ENCODE data around the gene HABP2. TPM values are rescaled to one million over a fixed set of nuclear protein-coding genes. Genes with fewer than 3 reads are reported as not detected.

HABP2 gene
- total and polyA plus RNA-seq, 2 of the 4 experiments (the other 2 are of a cell fraction), result not detected

GRCh38 chr10:113557903-113558321 lies 5.1 kb downstream of the HABP2 start:
- Histone ChIP-seq H4K91ac (ENCODE audit: insufficient read depth, low read depth, low read length) (no peak overlapping the region), H2BK20ac (ENCODE audit: low read depth, low read length) (no peak overlapping the region), H4K5ac (ENCODE audit: low read depth, low read length) (no peak overlapping the region), H3K4me3 (ENCODE audit: insufficient read depth, low read depth, low read length) (no peak overlapping the region), H2BK120ac (ENCODE audit: low read depth, low read length) (no peak overlapping the region), H2AK9ac (replicated peaks; ENCODE audit: low read depth, low read length, poor library complexity) (no peak overlapping the region), H3K23ac (ENCODE audit: low read depth, low read length) (no peak overlapping the region), H3K4ac (ENCODE audit: low read depth, low read length) (no peak overlapping the region), H3K14ac (replicated peaks; ENCODE audit: low read depth, low read length) (no peak overlapping the region), H2AK5ac (ENCODE audit: low read depth, low read length) (no peak overlapping the region), H3K9ac (ENCODE audit: low read depth, low read length) (no peak overlapping the region), H3K27ac (ENCODE audit: insufficient read depth, low read length) (no peak overlapping the region), H3K79me1 (ENCODE audit: low read depth in 1 of 2, low read length in 2 of 2) (no peaks in the 10 kb centered on the region), H3K18ac (ENCODE audit: low read depth, low read length) (no peak overlapping the region), H2BK5ac (ENCODE audit: low read depth, low read length, poor library complexity, severe bottlenecking) (no peak overlapping the region), H4K8ac (ENCODE audit: low read depth in 2 of 2, low read length in 2 of 2) (no peak overlapping the region), H2AFZ (replicated peaks; ENCODE audit: low read length, poor library complexity) (peak overlapping the region; percentile 49), H2BK15ac (ENCODE audit: low read depth, low read length) (no peak overlapping the region), H3K36me3 (ENCODE audit: control insufficient read depth, insufficient read depth, low read length) (no peaks in the 10 kb centered on the region), H3K56ac (ENCODE audit: extremely low read depth, insufficient read depth, low read length) (no peak overlapping the region), H4K20me1 (ENCODE audit: insufficient read depth, low read length) (no peaks in the 10 kb centered on the region), H3K9me1 (ENCODE audit: insufficient read depth, low read length) (no peaks in the 10 kb centered on the region), H3K9me3 (ENCODE audit: control insufficient read depth, insufficient read depth, low read length) (no peaks in the 10 kb centered on the region), H3K4me1 (ENCODE audit: control insufficient read depth, insufficient read depth, low read length) (no peaks in the 10 kb centered on the region), H3K27me3 (ENCODE audit: control insufficient read depth, insufficient read depth, low read length) (peaks cover 6% of the 10 kb centered on the region; the same call in 1 of the 2 replicates), H3K4me2 (ENCODE audit: low read depth, low read length) (no peak overlapping the region; the same call in 1 of the 2 replicates)
- no peak for ATAC-seq (ENCODE audit: low read depth)
- intact Hi-C loops (cut with micrococcal nuclease), result no loop called here
- dilution Hi-C loops (cut with HindIII; ENCODE audit: low sequenced_read_pairs, unreplicated experiment), result no loop called here
- 17% methylated on average over 8 of the region's 9 CpGs; no CpG with 5 or more reads in 1 of the 2 experiments for WGBS, 2 experiments (ENCODE audit: extremely low coverage in 2 of 2, insufficient read length in 1 of 2)
- no TSS peak for BruUV-seq (replicated peaks)
- ChIA-PET CTCF (no interaction called here), POLR2A (ENCODE audit: unreplicated experiment) (no interaction called here)
- TF ChIP-seq MAZ (IDR thresholded peaks at IDR 0.05; ENCODE audit: borderline replicate concordance, low read depth, low read length) (no peak), RCOR1 (IDR thresholded peaks at IDR 0.05; ENCODE audit: insufficient replicate concordance, low read length) (no peak), CHD1 (IDR thresholded peaks at IDR 0.05; ENCODE audit: low read depth, low read length) (no peak), POLR2A (IDR thresholded peaks at IDR 0.05; ENCODE audit: low read depth, low read length) (no peak), BHLHE40 (IDR thresholded peaks at IDR 0.05; ENCODE audit: low read depth, low read length) (no peak), MXI1 (IDR thresholded peaks at IDR 0.05; ENCODE audit: borderline replicate concordance, low read depth, low read length) (no peak), RFX5 (IDR thresholded peaks at IDR 0.05; ENCODE audit: low read depth, low read length) (no peak), CTCF (conservative IDR thresholded peaks at IDR 0.05; ENCODE audit: low read depth, low read length) (no peak), FOS (IDR thresholded peaks at IDR 0.05; ENCODE audit: low read depth, low read length) (no peak), CEBPB (IDR thresholded peaks at IDR 0.05; ENCODE audit: low read depth, low read length) (no peak), RAD21 (IDR thresholded peaks at IDR 0.05; ENCODE audit: low read length) (no peak), SMC3 (IDR thresholded peaks at IDR 0.05; ENCODE audit: low read depth, low read length) (no peak), USF2 (IDR thresholded peaks at IDR 0.05; ENCODE audit: low read depth, low read length) (no peak), NFE2L2 (IDR thresholded peaks at IDR 0.05; ENCODE audit: low read depth, low read length) (no peak), MAFK (IDR thresholded peaks at IDR 0.05; ENCODE audit: low read depth, low read length) (no peak), ELK1 (IDR thresholded peaks at IDR 0.05; ENCODE audit: borderline replicate concordance, low read depth, low read length) (no peak)
- in situ Hi-C loops (cut with MboI; ENCODE audit: low sequenced_read_pairs), result no loop called here
- DNase-seq, result no peak

Measured in IMR-90 (cell line).